Fibroblast of mammary gland (primary cell): ENCODE data around the gene OSBPL5.

ENCODE experiments used
- DNase-seq: peaks from one replicate; pipeline ENCODE4 v3.0.0-alpha.2; 2010; ENCODE audit warnings: low read depth
- H3K4me3 ChIP-seq: 2 replicates; pipeline ENCODE4 v1.5.1; 2011; ENCODE audit warnings: low read depth, mild to moderate bottlenecking, low read length, moderate library complexity; ENCODE audit not compliant: control insufficient read depth
- TF ChIP-seq, protein P1 (sequence below): conservative IDR thresholded peaks from 2 replicates; pipeline ENCODE4 v1.5.1; 2011; ENCODE audit warnings: low read depth, low read length, inconsistent platforms; ENCODE audit not compliant: control insufficient read depth, insufficient read depth

The OSBPL5 gene

DNA sequence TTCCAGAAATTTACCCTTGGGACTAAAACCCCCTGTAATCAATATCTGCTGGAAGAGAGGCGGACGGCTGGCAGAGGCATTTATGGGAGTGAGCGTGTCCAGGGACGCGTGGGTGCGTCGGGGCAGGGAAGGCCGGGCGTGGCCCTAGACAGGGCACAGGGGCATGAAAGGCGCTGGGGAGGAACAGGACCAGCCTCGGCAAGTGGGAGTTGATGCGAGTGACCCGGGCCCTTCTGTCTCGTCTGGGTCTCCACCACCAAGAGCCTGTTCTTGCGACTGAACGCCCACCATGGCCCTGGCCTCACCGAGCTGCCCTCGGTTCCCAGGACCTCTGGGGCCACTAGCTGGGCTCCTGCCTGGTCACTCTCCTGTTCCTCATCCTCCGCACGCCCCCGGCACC is 17.5 kb downstream of the OSBPL5 start:
- TF ChIP-seq, protein P1, sequence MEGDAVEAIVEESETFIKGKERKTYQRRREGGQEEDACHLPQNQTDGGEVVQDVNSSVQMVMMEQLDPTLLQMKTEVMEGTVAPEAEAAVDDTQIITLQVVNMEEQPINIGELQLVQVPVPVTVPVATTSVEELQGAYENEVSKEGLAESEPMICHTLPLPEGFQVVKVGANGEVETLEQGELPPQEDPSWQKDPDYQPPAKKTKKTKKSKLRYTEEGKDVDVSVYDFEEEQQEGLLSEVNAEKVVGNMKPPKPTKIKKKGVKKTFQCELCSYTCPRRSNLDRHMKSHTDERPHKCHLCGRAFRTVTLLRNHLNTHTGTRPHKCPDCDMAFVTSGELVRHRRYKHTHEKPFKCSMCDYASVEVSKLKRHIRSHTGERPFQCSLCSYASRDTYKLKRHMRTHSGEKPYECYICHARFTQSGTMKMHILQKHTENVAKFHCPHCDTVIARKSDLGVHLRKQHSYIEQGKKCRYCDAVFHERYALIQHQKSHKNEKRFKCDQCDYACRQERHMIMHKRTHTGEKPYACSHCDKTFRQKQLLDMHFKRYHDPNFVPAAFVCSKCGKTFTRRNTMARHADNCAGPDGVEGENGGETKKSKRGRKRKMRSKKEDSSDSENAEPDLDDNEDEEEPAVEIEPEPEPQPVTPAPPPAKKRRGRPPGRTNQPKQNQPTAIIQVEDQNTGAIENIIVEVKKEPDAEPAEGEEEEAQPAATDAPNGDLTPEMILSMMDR = no peak
- H3K4me3 ChIP-seq = no peak overlapping the region
- DNase-seq = no peak

DNA sequence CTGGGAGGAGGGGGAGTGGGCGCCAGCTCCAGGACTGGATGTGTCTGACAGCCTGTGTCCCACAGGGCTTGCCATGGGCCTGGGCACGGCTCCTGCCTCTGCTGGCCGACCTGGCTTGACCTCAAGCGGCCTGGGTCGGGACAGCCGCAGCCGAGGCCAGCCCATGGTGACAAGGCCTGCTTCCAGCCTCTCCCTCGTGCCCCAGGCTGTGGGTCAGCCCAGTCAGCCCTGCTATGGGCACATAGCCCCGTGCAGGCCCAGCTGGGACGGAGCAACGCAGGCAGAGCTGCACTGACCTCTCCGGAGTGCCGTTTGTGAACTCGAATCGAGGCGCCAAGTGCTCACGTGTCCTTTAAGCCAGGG is 17.9 kb downstream of the OSBPL5 start:
- DNase-seq = peak; percentile 48
- no peak overlapping the region for H3K4me3 ChIP-seq
- TF ChIP-seq, protein P1 = no peak

DNA sequence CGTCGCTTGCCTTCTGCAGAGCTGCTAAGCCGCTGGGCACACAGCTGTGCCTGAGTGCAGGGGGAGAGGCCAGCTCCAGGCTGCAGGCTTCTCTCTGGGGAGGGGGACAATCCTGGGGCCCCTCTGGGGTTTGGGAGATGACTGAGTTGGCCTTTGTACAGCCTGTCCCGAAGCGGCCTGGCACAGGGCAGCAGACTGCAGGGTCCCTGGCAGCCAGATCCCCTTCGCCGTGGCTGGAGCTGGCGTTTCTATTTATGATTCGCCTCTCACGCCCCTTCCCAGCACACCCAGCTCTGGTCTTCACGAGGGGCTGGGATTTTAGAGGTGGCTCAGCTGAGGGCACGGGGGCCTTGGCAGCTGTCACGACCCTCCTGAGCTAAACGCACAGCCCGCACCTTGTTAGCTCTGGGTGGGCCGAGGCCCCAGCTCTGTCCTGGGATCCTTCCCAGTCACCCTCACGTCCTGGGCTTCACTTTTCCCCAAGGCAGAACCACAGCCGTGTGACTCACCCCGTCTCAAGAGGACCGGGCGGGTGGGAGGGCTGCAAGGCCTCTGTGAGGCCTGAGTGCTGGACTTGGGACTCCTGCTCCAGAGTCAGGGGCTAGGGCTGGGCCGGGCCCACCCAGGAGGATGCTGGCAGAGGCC is 18.4 kb downstream of the OSBPL5 start:
- TF ChIP-seq, protein P1 = no peak
- H3K4me3 ChIP-seq = no peak overlapping the region
- DNase-seq = peak; percentile 80

DNA sequence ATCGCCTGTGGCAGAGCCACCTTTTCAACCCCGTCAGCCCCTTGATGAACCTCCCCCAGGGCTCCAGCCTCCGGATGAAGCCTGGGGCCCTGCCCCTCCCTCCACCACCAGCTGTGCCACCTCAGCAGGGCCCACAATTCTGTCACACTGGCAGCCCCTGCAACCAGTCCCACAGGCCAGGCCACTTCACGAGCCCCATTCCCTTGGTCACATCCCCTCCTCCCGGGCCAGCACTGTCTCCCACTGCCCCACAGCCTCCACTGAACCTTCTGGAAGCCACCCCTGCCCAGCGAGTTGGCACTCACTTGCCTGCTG is 19.9 kb downstream of the OSBPL5 start:
- no peak for DNase-seq
- H3K4me3 ChIP-seq = no peak overlapping the region
- TF ChIP-seq, protein P1 = no peak

DNA sequence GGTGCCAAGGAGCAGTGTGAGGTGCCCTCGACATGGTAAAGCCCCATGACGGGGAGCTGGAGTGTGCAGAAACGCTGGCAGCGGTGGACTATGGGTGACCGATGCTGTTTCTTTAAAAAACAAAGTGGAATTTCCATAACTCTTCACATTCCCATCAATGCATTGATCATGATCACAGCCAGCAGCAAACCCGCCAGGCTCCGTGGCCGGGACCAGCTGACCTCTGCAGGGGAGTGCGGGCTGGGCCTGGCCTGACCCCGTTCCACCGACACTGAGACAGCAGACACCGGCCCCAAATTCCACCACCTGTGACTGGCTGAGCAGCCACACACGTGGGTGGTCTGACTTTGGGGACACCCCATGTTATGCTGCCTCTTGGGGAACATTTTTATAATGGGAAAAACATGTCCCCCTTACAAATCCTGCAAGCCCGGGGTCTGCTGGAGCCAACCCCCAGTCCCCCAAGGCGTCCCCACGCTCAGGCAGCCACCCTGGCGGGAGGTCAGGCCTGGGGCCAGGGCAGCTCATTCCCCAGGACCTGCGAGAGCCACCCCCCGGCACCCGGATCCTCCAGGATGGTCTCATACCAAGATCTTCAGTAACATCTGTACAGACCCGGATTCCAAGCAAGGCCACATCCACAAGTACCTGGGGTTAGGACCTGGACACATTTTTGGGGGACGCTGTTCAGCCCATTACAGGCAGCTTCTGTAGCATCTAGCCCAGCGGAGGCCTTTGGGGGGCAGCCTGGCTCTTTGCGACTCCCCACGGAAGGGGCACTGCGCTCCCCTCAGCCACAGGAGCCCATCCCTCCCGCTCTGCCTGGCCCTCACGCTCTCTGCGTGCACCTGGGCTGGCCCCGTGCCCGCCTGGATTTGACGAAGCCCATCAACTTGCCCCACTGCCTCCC is 20.6 kb downstream of the OSBPL5 start:
- H3K4me3 ChIP-seq = no peak overlapping the region
- DNase-seq = no peak
- TF ChIP-seq, protein P1 = no peak

DNA sequence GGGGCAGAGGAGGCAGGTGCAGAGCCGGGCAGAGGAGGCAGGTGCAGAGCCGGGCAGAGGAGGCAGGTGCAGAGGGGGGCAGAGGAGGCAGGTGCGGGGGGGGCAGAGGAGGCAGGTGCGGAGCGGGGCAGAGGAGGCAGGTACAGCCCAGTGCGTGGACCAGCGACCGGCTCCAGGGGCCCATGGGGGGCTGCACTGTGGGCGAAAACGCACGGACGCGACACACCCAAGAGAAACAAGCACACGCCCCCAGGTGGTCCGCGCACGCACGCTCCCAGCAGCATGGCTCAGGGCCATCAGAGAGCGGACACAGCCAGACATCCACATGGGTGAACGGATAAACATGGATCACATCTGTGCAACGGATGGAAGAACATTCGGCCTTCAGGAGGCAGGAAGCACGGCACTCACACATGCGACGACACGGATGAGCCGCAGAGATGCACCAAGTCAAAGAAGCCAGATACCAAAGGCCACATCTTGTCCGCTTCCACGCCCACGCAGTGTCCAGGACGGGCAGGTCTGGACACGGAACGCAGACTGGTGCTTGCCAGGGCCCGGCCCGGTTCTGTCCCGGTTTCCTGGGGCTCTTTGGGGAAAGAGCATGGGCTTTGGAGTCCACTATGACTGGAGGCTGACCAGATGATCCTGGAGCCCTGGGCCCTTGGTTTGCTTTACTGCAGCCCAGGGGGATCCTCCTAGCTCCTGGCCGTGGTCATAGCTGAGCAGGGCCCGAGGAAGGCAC is 21.8 kb downstream of the OSBPL5 start:
- TF ChIP-seq, protein P1 = no peak
- DNase-seq = no peak
- H3K4me3 ChIP-seq = no peak overlapping the region
